HFF-Myc (cell line): ENCODE results near the gene SIGLEC1.

ENCODE experiments used
- DNase-seq: peaks from one replicate; pipeline ENCODE4 v3.0.0-alpha.2; 2011; ENCODE audit warnings: low read depth; ENCODE audit errors: extremely low read depth
- H3K4me3 ChIP-seq: replicated peaks from 2 replicates; pipeline ENCODE4 v1.5.1; 2011; ENCODE audit warnings: low read depth, mild to moderate bottlenecking, control low read depth, low read length
- TF ChIP-seq, protein P1 (sequence below): IDR thresholded peaks from 2 replicates; pipeline ENCODE4 v1.5.1; 2012; ENCODE audit warnings: mild to moderate bottlenecking, low read depth, low read length, control low read depth; ENCODE audit errors: missing control alignments

Gene SIGLEC1

DNA sequence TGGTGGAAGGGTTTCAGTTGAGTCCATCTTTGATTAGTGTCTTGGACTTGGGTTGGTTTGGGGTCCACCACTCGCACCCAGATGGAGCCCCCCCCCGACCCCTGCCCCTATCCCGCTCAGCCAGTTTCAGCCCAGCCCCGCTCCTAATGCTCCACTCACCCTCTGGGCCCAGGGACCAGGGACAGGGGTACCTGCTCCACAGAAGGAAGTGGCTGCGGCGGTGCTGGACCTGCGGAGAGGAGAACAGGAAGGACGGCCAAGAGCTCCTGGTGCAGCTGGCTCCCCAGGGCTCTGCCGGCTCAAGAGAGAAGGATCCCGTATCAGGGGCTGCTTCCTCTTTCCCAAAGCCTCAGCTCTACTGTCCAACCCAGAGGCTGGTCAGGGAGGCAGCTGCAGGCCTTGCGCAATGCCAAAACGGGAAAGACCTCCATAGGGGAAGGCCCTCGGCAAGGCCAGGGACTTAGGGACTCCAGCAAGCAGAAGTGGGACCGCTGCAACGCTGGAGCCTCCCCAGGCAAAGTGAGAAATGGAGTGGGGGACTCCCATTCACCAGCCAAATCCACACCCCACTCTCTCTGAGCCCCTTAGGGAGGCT, at the start of gene SIGLEC1:
Gene SIGLEC1, minus strand, starts transcription at position 322 of the 595 bp plus-strand sequence. CDS start 5,472 bp downstream, outside the sequence.
- no peak for DNase-seq
- TF ChIP-seq, protein P1, sequence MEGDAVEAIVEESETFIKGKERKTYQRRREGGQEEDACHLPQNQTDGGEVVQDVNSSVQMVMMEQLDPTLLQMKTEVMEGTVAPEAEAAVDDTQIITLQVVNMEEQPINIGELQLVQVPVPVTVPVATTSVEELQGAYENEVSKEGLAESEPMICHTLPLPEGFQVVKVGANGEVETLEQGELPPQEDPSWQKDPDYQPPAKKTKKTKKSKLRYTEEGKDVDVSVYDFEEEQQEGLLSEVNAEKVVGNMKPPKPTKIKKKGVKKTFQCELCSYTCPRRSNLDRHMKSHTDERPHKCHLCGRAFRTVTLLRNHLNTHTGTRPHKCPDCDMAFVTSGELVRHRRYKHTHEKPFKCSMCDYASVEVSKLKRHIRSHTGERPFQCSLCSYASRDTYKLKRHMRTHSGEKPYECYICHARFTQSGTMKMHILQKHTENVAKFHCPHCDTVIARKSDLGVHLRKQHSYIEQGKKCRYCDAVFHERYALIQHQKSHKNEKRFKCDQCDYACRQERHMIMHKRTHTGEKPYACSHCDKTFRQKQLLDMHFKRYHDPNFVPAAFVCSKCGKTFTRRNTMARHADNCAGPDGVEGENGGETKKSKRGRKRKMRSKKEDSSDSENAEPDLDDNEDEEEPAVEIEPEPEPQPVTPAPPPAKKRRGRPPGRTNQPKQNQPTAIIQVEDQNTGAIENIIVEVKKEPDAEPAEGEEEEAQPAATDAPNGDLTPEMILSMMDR: no peak

DNA sequence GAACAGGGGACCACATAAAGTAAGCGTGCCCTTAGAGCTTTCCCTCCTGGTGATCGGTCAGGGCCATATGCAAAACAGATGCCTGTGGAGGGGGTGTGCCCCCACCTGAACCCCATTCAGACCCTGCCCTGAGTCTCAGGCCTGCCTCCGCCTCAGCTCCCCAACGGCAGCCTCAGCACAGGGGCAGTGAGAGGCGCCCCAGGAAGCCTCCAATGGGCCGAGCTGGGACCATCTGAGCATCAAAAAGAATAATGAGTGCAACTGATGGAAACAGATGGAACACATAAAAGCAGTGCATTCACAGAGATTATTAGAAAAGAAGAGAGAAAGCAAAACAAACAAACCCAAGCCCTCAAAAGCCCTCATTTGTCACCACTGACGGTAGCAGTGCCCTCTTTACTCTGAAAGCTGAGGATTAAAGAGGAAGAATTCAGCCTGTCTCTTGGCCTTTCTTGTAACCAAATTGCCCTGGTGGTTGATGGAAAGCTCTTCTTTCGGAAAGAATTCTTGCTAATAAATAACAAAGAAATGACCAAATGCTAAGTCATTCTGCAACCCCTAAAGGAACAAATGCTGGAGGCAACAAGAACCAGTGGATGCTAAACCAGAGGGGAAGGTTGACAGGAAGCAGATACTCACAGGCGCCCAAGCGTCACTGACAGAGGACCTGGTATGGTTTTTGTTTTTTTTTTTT, 48.4 kb upstream of the SIGLEC1 start:
- TF ChIP-seq, protein P1: no peak
- no peak for DNase-seq
- no peak overlapping the region for H3K4me3 ChIP-seq

More for the DNA sequence above, at the start of gene SIGLEC1:
- no peak within 1 kb of the TSS for H3K4me3 ChIP-seq

DNA sequence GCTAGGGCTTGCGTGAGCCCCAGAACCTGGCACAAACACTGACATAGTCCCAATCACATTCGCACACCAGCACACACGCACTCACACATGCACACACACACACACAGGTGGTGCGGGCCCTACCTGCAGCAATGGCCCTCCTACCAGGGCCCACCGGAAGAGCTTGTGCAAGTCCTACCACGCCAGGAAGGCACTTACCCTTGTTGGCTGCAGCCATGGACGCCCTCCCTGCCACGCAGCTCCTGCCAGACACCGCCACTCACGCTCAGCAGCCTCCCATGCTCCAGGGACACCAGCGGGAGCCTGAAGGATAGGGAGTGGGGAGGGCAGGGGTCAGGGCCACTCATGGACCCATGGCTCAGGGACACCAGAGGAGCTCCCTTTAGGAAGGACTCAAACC, 47.5 kb upstream of the SIGLEC1 start:
- H3K4me3 ChIP-seq: no peak overlapping the region
- TF ChIP-seq, protein P1: no peak
- no peak for DNase-seq

DNA sequence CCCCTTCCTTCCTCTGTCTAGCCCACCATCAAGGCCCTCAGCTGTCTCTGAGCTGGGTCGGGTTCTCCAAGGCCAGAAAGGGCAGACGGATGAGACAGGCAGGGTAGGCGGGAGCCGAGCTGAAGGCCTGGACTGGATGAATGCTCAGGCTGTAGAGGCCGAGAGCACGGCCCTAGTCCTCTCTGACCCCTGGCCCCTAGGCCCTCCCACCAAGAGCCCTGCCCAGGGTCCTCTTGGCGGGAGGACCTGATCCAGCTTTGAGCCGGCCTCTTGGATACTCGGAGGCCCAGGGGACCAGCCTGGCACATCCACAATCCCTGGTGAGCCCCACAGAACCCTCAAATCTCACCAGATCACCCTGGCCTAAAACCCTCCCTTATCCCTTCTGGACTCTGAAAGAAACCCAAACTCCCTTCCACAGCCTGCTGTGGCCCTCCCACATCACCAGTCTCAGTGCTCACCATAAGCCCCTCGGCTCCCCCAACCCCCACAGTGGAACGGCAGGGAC, 47.0 kb upstream of the SIGLEC1 start:
- no peak overlapping the region for H3K4me3 ChIP-seq
- TF ChIP-seq, protein P1: no peak
- no peak for DNase-seq

DNA sequence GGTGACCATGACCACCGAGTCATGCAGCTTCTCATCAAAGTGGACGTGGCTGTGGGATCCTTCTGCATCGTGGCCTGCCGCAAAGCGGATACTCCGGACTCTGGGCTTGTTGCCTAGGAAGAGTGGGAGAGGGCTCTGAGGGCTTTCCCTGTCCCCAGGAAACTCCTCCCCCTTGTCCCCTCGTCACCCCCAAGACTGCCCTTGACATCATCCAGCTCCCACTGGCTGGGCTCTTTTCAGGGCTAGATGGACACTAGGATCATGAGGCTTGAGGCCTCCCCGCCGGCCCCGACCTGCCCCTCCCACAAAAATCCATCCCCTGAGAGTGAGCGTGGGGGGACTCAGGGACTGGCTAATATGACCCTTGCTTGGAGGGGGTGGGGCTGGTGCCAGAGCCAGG, 46.2 kb upstream of the SIGLEC1 start:
- no peak for DNase-seq
- H3K4me3 ChIP-seq: no peak overlapping the region
- TF ChIP-seq, protein P1: no peak

DNA sequence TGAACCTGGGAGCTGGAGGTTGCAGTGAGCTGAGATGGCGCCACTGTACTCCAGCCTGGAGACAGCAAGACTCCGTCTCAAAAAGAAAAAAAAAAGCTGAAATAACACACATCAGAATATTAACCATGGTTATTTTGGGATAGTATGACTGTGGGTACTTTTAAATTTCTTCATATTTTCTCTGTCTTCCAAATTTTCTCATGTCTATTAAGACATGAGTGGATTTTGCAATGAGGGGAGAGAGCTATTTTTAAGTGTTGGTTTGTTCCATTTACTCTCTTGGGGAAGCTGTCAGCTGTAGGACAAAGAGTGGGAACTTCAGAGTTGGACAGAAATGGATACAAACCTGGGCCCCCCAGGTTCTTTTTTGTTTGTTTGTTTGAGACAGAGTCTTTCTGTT, 44.9 kb upstream of the SIGLEC1 start:
- TF ChIP-seq, protein P1: no peak
- no peak overlapping the region for H3K4me3 ChIP-seq
- DNase-seq: no peak
